ENCODE results near the gene ABHD11. TPM values are rescaled to one million over a fixed set of nuclear protein-coding genes. Genes with fewer than 3 reads are reported as not detected.

Gene ABHD11
- polyA plus RNA-seq, 1 donor from 2014 or later, result 13.6 TPM

GRCh38 chr7:73762659-73762999 lies 24.0 kb upstream of the ABHD11 start:
- H3K27me3 Mint-ChIP-seq, result peaks cover 5% of the 10 kb centered on the region
- H3K36me3 Mint-ChIP-seq, result peaks cover 4% of the 10 kb centered on the region
- peaks cover 0 to 2% (median under 1%) of the 10 kb centered on the region in 3 donors for H3K9me3 Mint-ChIP-seq
- H3K27ac Mint-ChIP-seq, result no peak overlapping the region
- no peaks in the 10 kb centered on the region for H3K4me1 Mint-ChIP-seq
- H3K4me3 Mint-ChIP-seq, result no peak overlapping the region

GRCh38 chr7:73761854-73762658 lies 23.5 kb upstream of the ABHD11 start:
- Mint-ChIP-seq H3K9me3 (no peaks in the 10 kb centered on the region), H3K27me3 (peaks cover 4% of the 10 kb centered on the region), H3K36me3 (peaks cover 4% of the 10 kb centered on the region), H3K27ac (no peak overlapping the region), H3K4me1 (no peaks in the 10 kb centered on the region), H3K4me3 (no peak overlapping the region)

- no peaks in the 10 kb centered on the region for H3K4me1 Mint-ChIP-seq
- no peaks in the 10 kb centered on the region for H3K9me3 Mint-ChIP-seq
- peaks cover 4% of the 10 kb centered on the region for H3K27me3 Mint-ChIP-seq
- H3K4me3 Mint-ChIP-seq, result no peak overlapping the region
- no peaks in the 10 kb centered on the region for H3K36me3 Mint-ChIP-seq
- no peak overlapping the region for H3K27ac Mint-ChIP-seq
Observed at GRCh38 chr7:73758581-73759138, 20.1 kb upstream of the ABHD11 start.

GRCh38 chr7:73749931-73750776 lies 11.6 kb upstream of the ABHD11 start:
- H3K4me3 Mint-ChIP-seq, result no peak overlapping the region
- peaks cover 4% of the 10 kb centered on the region for H3K27me3 Mint-ChIP-seq
- no peaks in the 10 kb centered on the region for H3K9me3 Mint-ChIP-seq
- no peaks in the 10 kb centered on the region for H3K4me1 Mint-ChIP-seq
- no peak overlapping the region for H3K27ac Mint-ChIP-seq
- peaks cover 3% of the 10 kb centered on the region for H3K36me3 Mint-ChIP-seq

GRCh38 chr7:73746378-73746777 lies 7.8 kb upstream of the ABHD11 start:
- Mint-ChIP-seq H3K4me3 (no peak overlapping the region), H3K27me3 (peaks cover 4% of the 10 kb centered on the region), H3K27ac (peak overlapping the region in 1 of 3 donors; percentile 33), H3K36me3 (peaks cover 4% of the 10 kb centered on the region), H3K9me3 (no peaks in the 10 kb centered on the region), H3K4me1 (peaks cover 0 to 1% (median 0%) of the 10 kb centered on the region in 3 donors)

- Mint-ChIP-seq H3K4me3 (peak overlapping the region in 2 of 4 donors; percentile 7 to 37), H3K9me3 (no peaks in the 10 kb centered on the region), H3K27ac (peak overlapping the region in 2 of 3 donors; percentile 32 to 64), H3K27me3 (no peaks in the 10 kb centered on the region), H3K4me1 (peaks cover 0 to 5% (median 2%) of the 10 kb centered on the region in 3 donors), H3K36me3 (peaks cover 2% of the 10 kb centered on the region)
Observed at GRCh38 chr7:73742753-73743641, 4.4 kb upstream of the ABHD11 start.

GRCh38 chr7:73742338-73742752 lies 3.7 kb upstream of the ABHD11 start:
- H3K36me3 Mint-ChIP-seq, result peaks cover 2% of the 10 kb centered on the region
- peaks cover 0 to 5% (median 5%) of the 10 kb centered on the region in 3 donors for H3K4me1 Mint-ChIP-seq
- H3K4me3 Mint-ChIP-seq, result peak overlapping the region in 1 of 4 donors; percentile 7
- H3K27ac Mint-ChIP-seq, result peak overlapping the region in 2 of 3 donors; percentile 32 to 53
- no peaks in the 10 kb centered on the region for H3K9me3 Mint-ChIP-seq
- no peaks in the 10 kb centered on the region for H3K27me3 Mint-ChIP-seq

- Mint-ChIP-seq H3K27ac (peak overlapping the region in 1 of 3 donors; percentile 32), H3K27me3 (no peaks in the 10 kb centered on the region), H3K9me3 (no peaks in the 10 kb centered on the region), H3K4me3 (peak overlapping the region in 1 of 4 donors; percentile 7), H3K36me3 (peaks cover 2% of the 10 kb centered on the region), H3K4me1 (peaks cover 0 to 5% (median 5%) of the 10 kb centered on the region in 3 donors)
Observed at GRCh38 chr7:73741600-73741999, 3.0 kb upstream of the ABHD11 start.

- Mint-ChIP-seq H3K4me3 (peak overlapping the region in 3 of 4 donors; percentile 52 to 91 (median 65)), H3K9me3 (no peaks in the 10 kb centered on the region), H3K27ac (peak overlapping the region in 1 of 3 donors; percentile 51), H3K4me1 (peaks cover 0 to 5% (median 5%) of the 10 kb centered on the region in 3 donors), H3K36me3 (peaks cover 2% of the 10 kb centered on the region), H3K27me3 (no peaks in the 10 kb centered on the region)
Observed at GRCh38 chr7:73740771-73741170, 2.2 kb upstream of the ABHD11 start.

GRCh38 chr7:73740212-73740611 lies 1.6 kb upstream of the ABHD11 start:
- Mint-ChIP-seq H3K36me3 (peaks cover 2% of the 10 kb centered on the region), H3K27me3 (no peaks in the 10 kb centered on the region), H3K4me3 (peak overlapping the region in 3 of 4 donors; percentile 52 to 91 (median 65)), H3K9me3 (no peaks in the 10 kb centered on the region), H3K4me1 (peaks cover 0 to 5% (median 5%) of the 10 kb centered on the region in 3 donors), H3K27ac (peak overlapping the region in 1 of 3 donors; percentile 51)

- peaks cover 2% of the 10 kb centered on the region for H3K36me3 Mint-ChIP-seq
- H3K27ac Mint-ChIP-seq, result peak overlapping the region; percentile 69 to 94 (median 78)
- peaks cover 4 to 11% (median 8%) of the 10 kb centered on the region in 3 donors for H3K4me1 Mint-ChIP-seq
- H3K4me3 Mint-ChIP-seq, result peak overlapping the region; percentile 90 to 96 (median 92)
- H3K27me3 Mint-ChIP-seq, result no peaks in the 10 kb centered on the region
- no peaks in the 10 kb centered on the region for H3K9me3 Mint-ChIP-seq
Observed at GRCh38 chr7:73739387-73739767, 775 bp upstream of the ABHD11 start.

- no peaks in the 10 kb centered on the region for H3K9me3 Mint-ChIP-seq
- H3K27me3 Mint-ChIP-seq, result no peaks in the 10 kb centered on the region
- peak overlapping the region; percentile 31 to 83 (median 78) for H3K27ac Mint-ChIP-seq
- H3K4me1 Mint-ChIP-seq, result peaks cover 4 to 11% (median 8%) of the 10 kb centered on the region in 3 donors
- peak overlapping the region; percentile 90 to 96 (median 92) for H3K4me3 Mint-ChIP-seq
- H3K36me3 Mint-ChIP-seq, result no peaks in the 10 kb centered on the region
Observed at GRCh38 chr7:73738220-73738611, 386 bp downstream of the ABHD11 start.

GRCh38 chr7:73737491-73738219 lies 947 bp downstream of the ABHD11 start:
- H3K27me3 Mint-ChIP-seq, result no peaks in the 10 kb centered on the region
- peak overlapping the region; percentile 31 to 83 (median 78) for H3K27ac Mint-ChIP-seq
- H3K4me3 Mint-ChIP-seq, result peak overlapping the region; percentile 90 to 96 (median 92)
- no peaks in the 10 kb centered on the region for H3K36me3 Mint-ChIP-seq
- peaks cover 4 to 11% (median 8%) of the 10 kb centered on the region in 3 donors for H3K4me1 Mint-ChIP-seq
- no peaks in the 10 kb centered on the region for H3K9me3 Mint-ChIP-seq

All from IgD-negative memory B cell (primary cell).